ENCODE data around the gene ZNF771.

ZNF771 gene

GRCh38 chr16:30399435-30400186 lies 7.8 kb upstream of the ZNF771 start:
- DNase-seq = no peak

- no peak for DNase-seq
These were observed 5.5 kb upstream of the ZNF771 start for GRCh38 chr16:30401768-30402425.

GRCh38 chr16:30406795-30407101 lies 658 bp upstream of the ZNF771 start:
- no peak for DNase-seq

GRCh38 chr16:30407804-30408534 lies 563 bp downstream of the ZNF771 start:
- no peak for DNase-seq

GRCh38 chr16:30409125-30410060 lies 2.0 kb downstream of the ZNF771 start:
- DNase-seq = no peak

GRCh38 chr16:30413112-30413806 lies 5.9 kb downstream of the ZNF771 start:
- no peak for DNase-seq

- no peak for DNase-seq
These were observed 6.8 kb downstream of the ZNF771 start for GRCh38 chr16:30414159-30414558.

- DNase-seq = no peak
These were observed 8.7 kb downstream of the ZNF771 start for GRCh38 chr16:30416047-30416603.

- no peak for DNase-seq
These were observed 9.5 kb downstream of the ZNF771 start for GRCh38 chr16:30416624-30417528.

GRCh38 chr16:30417529-30418349 lies 10.3 kb downstream of the ZNF771 start:
- peak; percentile 69 for DNase-seq

GRCh38 chr16:30418350-30419181 lies 11.2 kb downstream of the ZNF771 start:
- no peak for DNase-seq

- no peak for DNase-seq
These were observed 13.6 kb downstream of the ZNF771 start for GRCh38 chr16:30421010-30421409.

- no peak for DNase-seq
These were observed 20.6 kb downstream of the ZNF771 start for GRCh38 chr16:30428055-30428454.

- DNase-seq = no peak
These were observed 21.9 kb downstream of the ZNF771 start for GRCh38 chr16:30429418-30429677.

- peak; percentile 95 for DNase-seq
These were observed 22.4 kb downstream of the ZNF771 start, which contains the start of gene DCTPP1 for GRCh38 chr16:30429678-30430427. Gene DCTPP1, minus strand, starts transcription at chr16:30430030. Its CDS starts 50 bp downstream, at chr16:30429980.

- DNase-seq = no peak
These were observed 23.1 kb downstream of the ZNF771 start for GRCh38 chr16:30430428-30430970.

GRCh38 chr16:30434852-30435251 lies 27.4 kb downstream of the ZNF771 start:
- no peak for DNase-seq

- no peak for DNase-seq
These were observed 30.2 kb downstream of the ZNF771 start for GRCh38 chr16:30437511-30438046.
